Esophagus muscularis mucosa (tissue), 4 donors: ENCODE measurements around the gene DUSP6. TPM values are rescaled to one million over a fixed set of nuclear protein-coding genes. Genes with fewer than 3 reads are reported as not detected.

ENCODE experiments used
- DNase-seq: peaks from one replicate; pipeline ENCODE4 v3.0.0-alpha.2; 2017; ENCODE audit errors: extremely low spot score
- H3K27ac ChIP-seq, 4 donors: fragments of 200-600 bp; sonication (generic); replicated peaks in 1 of 4; 1 replicate in 3 of 4; 2 replicates in 1 of 4; pipeline ENCODE4 v1.5.1; 2016 to 2019; ENCODE audit warnings: mild to moderate bottlenecking in 1 of 4
- H3K27me3 ChIP-seq, 4 donors: fragments of 200-600 bp; sonication (generic); one replicate each; pipeline versions ENCODE4 v1.5.1 to v1.6.0; 2016 to 2019
- H3K36me3 ChIP-seq, 4 donors: fragments of 200-600 bp; sonication (generic); one replicate each; pipeline ENCODE4 v1.5.1; 2016 to 2019
- H3K4me1 ChIP-seq, 4 donors: fragments of 200-600 bp; sonication (generic); one replicate each; pipeline ENCODE4 v1.5.1; 2016 to 2019
- H3K4me3 ChIP-seq, 4 donors: fragments of 200-600 bp; sonication (generic); 1 replicate in 2 of 4; 2 replicates in 2 of 4; pipeline ENCODE4 v1.5.1; 2016 to 2019; ENCODE audit warnings: mild to moderate bottlenecking in 4 of 4, moderate library complexity in 1 of 4
- H3K9me3 ChIP-seq, 4 donors: fragments of 200-600 bp; sonication (generic); 1 replicate in 3 of 4; 2 replicates in 1 of 4; pipeline ENCODE4 v1.5.1; 2016 to 2019
- EP300 ChIP-seq: sonication (generic); formaldehyde crosslinking; IDR thresholded peaks from one replicate; pipeline ENCODE4 v1.6.1; 2017; ENCODE audit warnings: antibody characterized with exemption
- POLR2A ChIP-seq: fragments of 450-650 bp; IDR thresholded peaks from one replicate; pipeline ENCODE4 v1.6.1; 2017; ENCODE audit warnings: antibody characterized with exemption, moderate library complexity, mild to moderate bottlenecking, low read depth
- POLR2AphosphoS5 ChIP-seq, 2 donors: sonication (generic); formaldehyde crosslinking; IDR thresholded peaks; one replicate each; pipeline ENCODE4 v1.6.1; 2017; ENCODE audit warnings: antibody characterized with exemption in 2 of 2
- WGBS: methylation state at CpG from one replicate; pipeline ENCODE4 v1.1.5; 2018; 5-methylcytosine and 5-hydroxymethylcytosine counted together
- intact Hi-C: fragments of 100-400 bp; cut with DNase I; formaldehyde crosslinking; loops from one replicate; pipeline ENCODE4 v1.15.1; 2023
- total RNA-seq, 4 donors: library from RNA; depleted of rRNA; stranded (reverse); fragments of >200 nt; gene quantifications; one replicate each; pipeline versions ENCODE4 v1.1.0 to v1.2.1, GENCODE V29; 2016
- TF ChIP-seq, protein P1 (sequence below), 3 experiments: fragments of 200-600 bp in 2 of 3; fragments of 450-650 bp in 1 of 3; sonication (generic) in 2 of 3; IDR thresholded peaks; one replicate each; pipeline ENCODE4 v1.5.1; 2017 to 2019; ENCODE audit warnings: antibody characterized with exemption in 3 of 3, mild to moderate bottlenecking in 2 of 3, moderate library complexity in 1 of 3

Gene DUSP6
- total RNA-seq, 4 donors from 2014 or later = 62.2 to 108 (median 77.4) TPM

DNA sequence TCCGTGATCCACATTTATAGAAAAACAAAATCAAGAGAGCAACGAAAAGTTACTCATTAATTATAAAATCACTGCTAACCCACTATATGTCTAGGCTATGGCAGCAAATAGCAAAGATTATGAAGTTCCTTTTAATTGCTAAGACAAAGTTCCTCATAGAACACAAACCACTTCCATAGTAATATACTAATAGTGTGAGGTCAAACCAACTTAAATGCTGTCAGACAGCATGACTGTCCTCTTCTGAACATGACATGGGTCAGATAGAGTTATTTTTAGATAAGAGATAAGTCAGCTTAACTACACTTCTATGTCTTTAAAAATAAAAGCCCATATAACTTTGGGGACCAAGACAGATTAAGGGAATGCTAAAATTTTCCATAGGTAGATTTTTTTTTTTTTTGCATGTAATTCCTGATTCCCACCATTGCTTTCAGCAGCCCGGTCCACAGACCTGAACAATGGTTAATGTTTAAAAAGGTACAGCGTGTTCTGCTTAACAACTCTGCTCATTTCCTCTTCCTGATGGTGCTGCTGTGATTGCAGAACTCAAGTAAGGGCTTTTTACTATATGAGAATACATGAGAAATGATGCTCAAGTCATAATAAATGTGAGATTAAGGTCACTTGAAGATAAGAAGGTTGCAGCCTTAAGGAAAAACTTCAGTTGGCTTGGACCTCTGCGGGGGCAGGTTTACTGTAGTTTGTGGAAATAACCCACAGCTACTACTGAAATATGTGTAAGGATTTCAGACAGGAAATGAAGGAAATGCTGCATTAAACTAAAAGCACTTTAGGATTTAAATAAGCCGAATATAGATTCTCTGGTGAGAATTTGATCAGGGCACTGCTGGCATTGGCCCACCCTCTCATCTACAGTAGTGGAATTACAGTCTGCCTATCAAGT lies 37.7 kb upstream of the DUSP6 start:
- intact Hi-C loops = loop anchor here (5.0 to 10.0 kb wide), 2 partner anchors 62 to 135 kb away; partner anchors contain the start of genes GALNT4 and POC1B
- Histone ChIP-seq H3K4me3 (no peak overlapping the region), H3K27ac (peak overlapping the region; percentile 12 to 66 (median 54)), H3K4me1 (peaks cover 34 to 53% (median 39%) of the 10 kb centered on the region in 4 donors), H3K9me3 (no peaks in the 10 kb centered on the region), H3K27me3 (no peaks in the 10 kb centered on the region), H3K36me3 (no peaks in the 10 kb centered on the region)
- DNase-seq = no peak
- WGBS = 64% methylated on average over 6 of the region's 6 CpGs
- TF ChIP-seq EP300 = no peak
- TF ChIP-seq, protein P1, sequence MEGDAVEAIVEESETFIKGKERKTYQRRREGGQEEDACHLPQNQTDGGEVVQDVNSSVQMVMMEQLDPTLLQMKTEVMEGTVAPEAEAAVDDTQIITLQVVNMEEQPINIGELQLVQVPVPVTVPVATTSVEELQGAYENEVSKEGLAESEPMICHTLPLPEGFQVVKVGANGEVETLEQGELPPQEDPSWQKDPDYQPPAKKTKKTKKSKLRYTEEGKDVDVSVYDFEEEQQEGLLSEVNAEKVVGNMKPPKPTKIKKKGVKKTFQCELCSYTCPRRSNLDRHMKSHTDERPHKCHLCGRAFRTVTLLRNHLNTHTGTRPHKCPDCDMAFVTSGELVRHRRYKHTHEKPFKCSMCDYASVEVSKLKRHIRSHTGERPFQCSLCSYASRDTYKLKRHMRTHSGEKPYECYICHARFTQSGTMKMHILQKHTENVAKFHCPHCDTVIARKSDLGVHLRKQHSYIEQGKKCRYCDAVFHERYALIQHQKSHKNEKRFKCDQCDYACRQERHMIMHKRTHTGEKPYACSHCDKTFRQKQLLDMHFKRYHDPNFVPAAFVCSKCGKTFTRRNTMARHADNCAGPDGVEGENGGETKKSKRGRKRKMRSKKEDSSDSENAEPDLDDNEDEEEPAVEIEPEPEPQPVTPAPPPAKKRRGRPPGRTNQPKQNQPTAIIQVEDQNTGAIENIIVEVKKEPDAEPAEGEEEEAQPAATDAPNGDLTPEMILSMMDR (IDR thresholded peaks at IDR 0.05) = no peak
- peak; percentile 9 to 54 for TF ChIP-seq POLR2AphosphoS5 (IDR thresholded peaks at IDR 0.05)
- no peak for TF ChIP-seq POLR2A

DNA sequence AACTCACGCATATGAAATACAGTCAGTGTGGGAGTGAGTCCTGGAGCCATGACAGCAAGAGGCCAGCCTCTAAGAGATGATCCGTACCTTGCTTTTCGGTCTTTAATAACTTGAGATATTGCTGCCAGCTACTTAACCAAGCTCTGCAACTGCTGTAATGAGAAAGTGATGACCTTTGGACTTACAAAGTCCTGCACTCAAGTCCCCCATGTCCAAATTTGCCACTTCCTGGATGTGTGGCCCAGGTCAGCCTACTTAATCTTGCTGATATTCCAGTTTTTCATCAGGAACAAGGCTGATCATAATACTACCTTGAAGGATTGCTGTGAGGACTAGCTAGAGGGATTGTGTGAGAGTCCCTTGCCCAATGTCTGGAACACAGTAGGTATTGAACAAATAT lies 33.8 kb upstream of the DUSP6 start:
- H3K4me1 ChIP-seq = peaks cover 52 to 73% (median 65%) of the 10 kb centered on the region in 4 donors
- no peaks in the 10 kb centered on the region for H3K27me3 ChIP-seq
- H3K27ac ChIP-seq = peak overlapping the region; percentile 68 to 85 (median 82)
- H3K4me3 ChIP-seq = no peak overlapping the region
- no peaks in the 10 kb centered on the region for H3K9me3 ChIP-seq
- no peak for TF ChIP-seq POLR2A
- TF ChIP-seq, protein P1 (IDR thresholded peaks at IDR 0.05) = no peak
- TF ChIP-seq EP300 = no peak
- no peak for TF ChIP-seq POLR2AphosphoS5 (IDR thresholded peaks at IDR 0.05)
- no peak for DNase-seq
- no peaks in the 10 kb centered on the region for H3K36me3 ChIP-seq
- 53% methylated on average over 3 of the region's 3 CpGs for WGBS
- intact Hi-C loops = loop anchor here (5.0 to 10.0 kb wide), 2 partner anchors 66 to 139 kb away; partner anchors contain the start of genes GALNT4 and POC1B

DNA sequence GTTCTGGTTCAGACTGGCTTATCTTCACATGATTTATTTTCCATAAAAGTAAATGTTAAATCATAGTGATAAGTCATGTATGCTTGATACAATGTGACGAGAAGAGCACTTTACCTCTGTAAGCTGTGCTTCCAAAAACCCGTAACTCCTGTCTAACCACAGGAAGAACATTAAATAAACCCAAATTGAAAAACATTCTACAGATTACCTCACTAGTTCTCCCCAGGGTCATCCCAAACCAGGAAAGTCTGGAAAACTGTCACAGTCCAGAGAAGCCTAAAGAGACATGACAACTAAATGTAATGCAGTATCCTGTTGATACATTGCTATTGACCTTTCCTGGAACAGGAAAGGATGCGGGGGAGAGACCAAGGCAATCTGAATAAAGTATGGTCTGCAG lies 32.5 kb upstream of the DUSP6 start:
- Histone ChIP-seq H3K27me3 (no peaks in the 10 kb centered on the region), H3K36me3 (no peaks in the 10 kb centered on the region), H3K27ac (peak overlapping the region; percentile 68 to 85 (median 82)), H3K4me1 (peaks cover 41 to 60% (median 54%) of the 10 kb centered on the region in 4 donors), H3K4me3 (peak overlapping the region; percentile 8 to 36 (median 26)), H3K9me3 (no peaks in the 10 kb centered on the region)
- intact Hi-C loops = loop anchor here (2.0 to 10.0 kb wide), 3 partner anchors 32 to 140 kb away; partner anchors contain the start of genes DUSP6, GALNT4 and POC1B
- no peak for DNase-seq
- TF ChIP-seq, protein P1 (IDR thresholded peaks at IDR 0.05) = no peak
- TF ChIP-seq POLR2A = no peak
- TF ChIP-seq EP300 = no peak
- no peak for TF ChIP-seq POLR2AphosphoS5 (IDR thresholded peaks at IDR 0.05)
- 41% methylated on average over 3 of the region's 3 CpGs for WGBS

DNA sequence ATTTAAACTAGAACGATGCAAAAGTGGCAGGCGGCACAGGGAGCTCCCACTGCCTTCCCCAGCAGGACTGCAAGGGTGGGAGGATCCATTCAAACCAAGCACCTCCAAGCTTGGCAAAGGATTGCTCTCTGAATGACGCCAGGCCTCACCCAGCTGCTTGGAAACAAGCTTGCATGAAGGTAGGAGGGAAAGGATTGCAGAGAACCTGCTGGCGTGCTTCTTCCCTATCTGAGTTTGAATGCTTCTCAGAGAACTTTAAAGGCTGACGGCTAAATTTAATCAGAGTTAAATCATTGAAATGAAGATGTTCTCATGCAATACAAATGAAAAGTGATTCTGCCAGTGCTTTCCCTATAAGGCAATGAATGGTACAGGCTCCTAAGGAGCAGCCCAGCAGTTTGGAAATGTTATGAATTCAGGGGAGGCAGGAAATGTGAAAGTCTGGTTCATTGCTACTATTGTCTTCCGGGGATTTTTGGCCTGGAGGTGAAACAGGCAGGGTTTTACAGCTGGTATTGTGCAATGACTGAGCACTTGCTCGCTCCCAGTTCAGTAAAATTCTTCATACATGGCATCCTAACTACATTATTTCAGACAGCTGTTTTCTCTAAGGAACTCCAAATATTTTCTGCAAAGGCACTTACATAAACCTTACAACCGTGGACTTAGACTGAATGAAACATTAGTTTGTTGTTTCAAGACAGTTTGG lies 31.9 kb upstream of the DUSP6 start:
- WGBS = 18% methylated on average over 8 of the region's 8 CpGs
- DNase-seq = no peak

More for the DNA sequence above, 31.9 kb upstream of the DUSP6 start:
- H3K36me3 ChIP-seq = no peaks in the 10 kb centered on the region
- TF ChIP-seq POLR2AphosphoS5 (IDR thresholded peaks at IDR 0.05) = peak; percentile 50 to 68
- TF ChIP-seq, protein P1 (IDR thresholded peaks at IDR 0.05) = no peak
- peak overlapping the region; percentile 8 to 36 (median 26) for H3K4me3 ChIP-seq
- no peaks in the 10 kb centered on the region for H3K27me3 ChIP-seq
- intact Hi-C loops = loop anchor here (2.0 to 10.0 kb wide), 2 partner anchors 31 to 141 kb away; partner anchors contain the start of genes DUSP6, GALNT4 and POC1B
- H3K9me3 ChIP-seq = no peaks in the 10 kb centered on the region
- peak overlapping the region; percentile 68 to 85 (median 82) for H3K27ac ChIP-seq
- peaks cover 35 to 56% (median 49%) of the 10 kb centered on the region in 4 donors for H3K4me1 ChIP-seq
